DMS79 (cell line): Measurements from ENCODE around the gene ACTR5.
A peak's percentile ranks its signal among the peaks of the same experiment; 100 is the strongest.
"Not testable (repeated sequence)": the region's sequence is repeated elsewhere in the genome, so short reads cannot be mapped to it uniquely, and the experiment has no call there.

Experiments used
- DNase-seq: peaks from one replicate; lab custom pipeline; 2025; lab: John Stamatoyannopoulos, UW

The ACTR5 gene

GRCh38 chr20:38805958-38806854 is 57.9 kb downstream of the ACTR5 start:
- no peak for DNase-seq

- DNase-seq, result peak; percentile 13
These were observed 58.8 kb downstream of the ACTR5 start for GRCh38 chr20:38806855-38807655.

DNA sequence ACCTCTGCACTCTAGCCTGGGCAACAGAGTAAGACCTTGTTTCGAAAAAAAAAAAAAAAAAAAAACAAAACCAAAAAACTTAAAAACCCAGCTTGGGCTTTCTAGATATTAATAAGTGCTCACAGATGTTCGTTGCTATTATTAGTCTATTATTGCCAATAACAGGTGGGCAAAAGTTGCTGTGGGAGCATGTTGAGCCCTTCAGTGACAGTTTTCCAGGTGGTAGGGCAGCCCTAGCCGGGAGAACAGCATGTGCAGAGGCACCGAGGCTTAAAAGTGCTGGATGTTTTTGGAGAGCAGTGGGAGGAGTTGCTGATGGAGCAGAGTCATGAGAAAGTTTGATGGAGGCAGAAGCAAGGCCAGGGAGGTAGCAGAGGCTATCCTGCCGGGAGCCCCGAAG is 61.7 kb downstream of the ACTR5 start:
- DNase-seq, result no peak

GRCh38 chr20:38810926-38811630 is 62.8 kb downstream of the ACTR5 start:
- DNase-seq, result no peak

DNA sequence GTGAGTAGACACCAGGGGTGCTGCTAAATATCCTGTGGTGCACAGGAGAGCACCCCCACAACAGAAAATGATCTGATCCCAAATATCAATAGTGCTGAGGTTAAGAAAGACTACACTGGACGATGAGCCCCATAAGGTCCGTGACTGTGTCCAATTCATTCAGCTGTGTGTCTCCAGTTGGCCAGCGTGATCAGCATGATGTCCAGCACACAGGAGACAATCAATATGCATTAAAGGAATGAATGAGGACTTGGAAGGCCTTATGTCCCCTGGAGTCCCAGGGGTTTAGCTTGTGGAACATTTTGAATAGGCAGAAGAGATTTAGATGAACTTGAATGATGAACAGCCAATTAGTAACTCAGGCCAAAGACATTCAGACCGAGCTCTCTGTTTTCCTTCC is 63.5 kb downstream of the ACTR5 start:
- no peak for DNase-seq

- DNase-seq, result no peak
These were observed 63.9 kb downstream of the ACTR5 start for GRCh38 chr20:38812182-38812581.

DNA sequence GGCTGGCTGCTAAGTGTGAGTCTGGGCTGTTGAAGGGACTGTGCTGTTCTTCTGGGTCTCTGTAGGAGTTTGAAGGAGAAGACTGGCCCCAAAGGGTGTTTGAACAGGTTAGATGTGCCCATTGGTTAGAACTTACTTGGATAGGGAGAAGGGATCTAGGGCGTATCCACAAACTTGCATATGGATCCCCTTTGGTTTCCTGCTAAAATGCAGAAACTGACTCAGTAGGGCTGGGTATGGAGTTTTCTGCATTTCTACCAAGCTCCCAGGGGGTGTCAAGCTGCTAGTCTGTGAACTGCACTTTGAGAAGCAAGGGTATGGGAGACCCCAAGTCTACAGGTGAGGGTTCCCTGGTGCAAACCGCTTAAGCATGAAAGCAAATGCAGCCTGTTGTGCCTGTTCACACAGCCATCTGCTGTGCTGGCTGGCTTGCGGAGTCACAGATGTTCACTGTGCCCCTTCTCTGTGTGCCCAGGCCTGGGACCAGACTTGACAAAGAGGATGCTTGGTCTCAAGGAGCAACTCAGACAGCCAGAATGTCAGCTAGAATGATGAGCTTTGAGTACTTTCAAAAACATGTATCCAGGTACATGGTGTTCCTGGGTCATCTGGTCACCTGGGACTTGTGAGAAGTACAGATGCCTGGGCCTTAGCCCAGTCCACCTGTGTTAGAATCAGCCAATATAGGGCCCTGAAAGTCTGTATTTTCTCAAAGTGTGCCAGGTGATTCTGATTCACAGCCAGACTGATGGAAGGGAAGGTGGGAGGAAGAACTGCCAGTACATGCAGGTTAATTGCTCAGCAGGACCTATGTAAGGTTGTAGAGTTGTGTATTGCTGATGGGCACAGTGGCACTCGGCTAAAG is 64.7 kb downstream of the ACTR5 start:
- DNase-seq, result no peak

GRCh38 chr20:38813574-38813962 is 65.3 kb downstream of the ACTR5 start:
- DNase-seq, result not testable (repeated sequence)

- DNase-seq, result no peak
These were observed 67.2 kb downstream of the ACTR5 start for GRCh38 chr20:38815446-38815845.

GRCh38 chr20:38818113-38819065 is 70.1 kb downstream of the ACTR5 start:
- no peak for DNase-seq
